NT2/D1 (cell line): ENCODE measurements around the gene CCDC74A.

Source experiments
- DNase-seq: peaks from one replicate; pipeline ENCODE4 v3.0.0-alpha.2; 2011; ENCODE audit warnings: low read depth, low spot score
- H3K27me3 ChIP-seq: 2 replicates; pipeline ENCODE4 v1.6.0; 2011; ENCODE audit warnings: mild to moderate bottlenecking; ENCODE audit not compliant: insufficient read length, insufficient read depth
- H3K36me3 ChIP-seq: 2 replicates; pipeline ENCODE4 v1.6.1; 2011; ENCODE audit warnings: mild to moderate bottlenecking, low read length, mixed read lengths; ENCODE audit not compliant: insufficient read depth, insufficient read length
- H3K4me1 ChIP-seq: 2 replicates; pipeline ENCODE4 v1.5.1; 2011; ENCODE audit not compliant: insufficient read depth, insufficient read length
- H3K4me3 ChIP-seq: 2 replicates; pipeline ENCODE4 v1.5.1; 2011; ENCODE audit warnings: low read depth; ENCODE audit not compliant: insufficient read length
- H3K9ac ChIP-seq: 2 replicates; pipeline ENCODE4 v1.6.0; 2011; ENCODE audit warnings: low read depth; ENCODE audit not compliant: insufficient read length
- H3K9me3 ChIP-seq: 2 replicates; pipeline ENCODE4 v1.5.1; 2011; ENCODE audit warnings: mild to moderate bottlenecking, low read length; ENCODE audit not compliant: insufficient read depth
- SUZ12 ChIP-seq: IDR thresholded peaks from 2 replicates; pipeline ENCODE4 v1.6.1; 2011; ENCODE audit not compliant: insufficient read length, insufficient read depth; ENCODE audit errors: extremely low read depth
- YY1 ChIP-seq: IDR thresholded peaks from 2 replicates; pipeline ENCODE4 v1.6.1; 2011; ENCODE audit not compliant: insufficient read length, insufficient read depth
- ZNF274 ChIP-seq: IDR thresholded peaks from 2 replicates; pipeline ENCODE4 v1.6.1; 2011; ENCODE audit warnings: mild to moderate bottlenecking, low read depth, low read length

CCDC74A gene

GRCh38 chr2:131580187-131580586, 52.5 kb downstream of the CCDC74A start:
- no peaks in the 10 kb centered on the region for H3K27me3 ChIP-seq
- H3K9ac ChIP-seq: no peak overlapping the region
- no peak for DNase-seq
- TF ChIP-seq YY1 (no peak), ZNF274 (no peak), SUZ12 (no peak)
- no peak overlapping the region for H3K4me3 ChIP-seq
- H3K4me1 ChIP-seq: no peaks in the 10 kb centered on the region
- no peaks in the 10 kb centered on the region for H3K36me3 ChIP-seq
- H3K9me3 ChIP-seq: no peaks in the 10 kb centered on the region
